ENCODE results near the gene TEX14.
"Not testable (repeated sequence)": the region's sequence is repeated elsewhere in the genome, so short reads cannot be mapped to it uniquely, and the experiment has no call there.

The TEX14 gene

GRCh38 chr17:58691701-58692238, at the start of gene TEX14:
TSS of gene TEX14 (minus strand) at chr17:58692045. CDS start at chr17:58652001, 40,044 bp downstream.
- DNase-seq (ENCODE audit: low read depth in 2 of 2), result no peak

GRCh38 chr17:58741121-58741625, 49.3 kb upstream of the TEX14 start:
- DNase-seq (ENCODE audit: low read depth in 2 of 2), result no peak

- DNase-seq (ENCODE audit: low read depth in 2 of 2), result no peak
These were observed 43.0 kb upstream of the TEX14 start for GRCh38 chr17:58734811-58735210.

- no peak for DNase-seq (ENCODE audit: low read depth in 2 of 2)
These were observed 42.2 kb upstream of the TEX14 start for GRCh38 chr17:58734040-58734439.

GRCh38 chr17:58730937-58731336, 39.1 kb upstream of the TEX14 start:
- no peak for DNase-seq (ENCODE audit: low read depth in 2 of 2)

GRCh38 chr17:58728798-58729197, 37.0 kb upstream of the TEX14 start:
- no peak for DNase-seq (ENCODE audit: low read depth in 2 of 2)

GRCh38 chr17:58722696-58723095, 30.9 kb upstream of the TEX14 start:
- DNase-seq (ENCODE audit: low read depth in 2 of 2), result no peak

GRCh38 chr17:58722274-58722673, 30.4 kb upstream of the TEX14 start:
- DNase-seq (ENCODE audit: low read depth in 2 of 2), result no peak

GRCh38 chr17:58710948-58711552, 19.2 kb upstream of the TEX14 start:
- no peak for DNase-seq (ENCODE audit: low read depth in 2 of 2)

GRCh38 chr17:58706351-58707140, 14.7 kb upstream of the TEX14 start:
- no peak for DNase-seq (ENCODE audit: low read depth in 2 of 2)

- no peak for DNase-seq (ENCODE audit: low read depth in 2 of 2)
These were observed 12.1 kb upstream of the TEX14 start for GRCh38 chr17:58703916-58704286.

- DNase-seq (ENCODE audit: low read depth in 2 of 2), result no peak
These were observed 11.5 kb upstream of the TEX14 start for GRCh38 chr17:58703137-58703915.

GRCh38 chr17:58702708-58703107, 10.9 kb upstream of the TEX14 start:
- no peak for DNase-seq (ENCODE audit: low read depth in 2 of 2)

GRCh38 chr17:58702045-58702476, 10.2 kb upstream of the TEX14 start:
- no peak for DNase-seq (ENCODE audit: low read depth in 2 of 2)

- DNase-seq (ENCODE audit: low read depth in 2 of 2), result no peak
These were observed 7.9 kb upstream of the TEX14 start for GRCh38 chr17:58699771-58700170.

- DNase-seq (ENCODE audit: low read depth in 2 of 2), result no peak
These were observed 3.0 kb upstream of the TEX14 start for GRCh38 chr17:58694826-58695225.

- DNase-seq (ENCODE audit: low read depth in 2 of 2), result no peak
These were observed 2.5 kb upstream of the TEX14 start for GRCh38 chr17:58694302-58694701.

- no peak for DNase-seq (ENCODE audit: low read depth in 2 of 2)
These were observed 1.9 kb upstream of the TEX14 start for GRCh38 chr17:58693751-58694150.

GRCh38 chr17:58693208-58693607, 1.4 kb upstream of the TEX14 start:
- no peak for DNase-seq (ENCODE audit: low read depth in 2 of 2)

- peak; percentile 62 to 67 for DNase-seq (ENCODE audit: low read depth in 2 of 2)
These were observed 602 bp upstream of the TEX14 start, which contains the start of gene RAD51C for GRCh38 chr17:58692239-58693055. TSS of gene RAD51C (plus strand) at chr17:58692602. CDS start at chr17:58692644, 42 bp downstream.

GRCh38 chr17:58690033-58690432, 1.8 kb downstream of the TEX14 start:
- DNase-seq (ENCODE audit: low read depth in 2 of 2), result not testable (repeated sequence)
